Astrocyte (in vitro differentiated cells and primary cell): Measurements from ENCODE around the gene ATIC.

Experiments
- EZH2 ChIP-seq: IDR thresholded peaks from 2 replicates; pipeline ENCODE4 v1.6.1; 2012; ENCODE audit warnings: mild to moderate bottlenecking, low read length, inconsistent platforms; ENCODE audit not compliant: insufficient read depth
- TF ChIP-seq, protein P1 (sequence below): IDR thresholded peaks from 2 replicates; pipeline ENCODE4 v1.5.1; 2011; ENCODE audit warnings: low read depth, mild to moderate bottlenecking, inconsistent platforms, low read length, moderate library complexity; ENCODE audit not compliant: insufficient read depth

DNA sequence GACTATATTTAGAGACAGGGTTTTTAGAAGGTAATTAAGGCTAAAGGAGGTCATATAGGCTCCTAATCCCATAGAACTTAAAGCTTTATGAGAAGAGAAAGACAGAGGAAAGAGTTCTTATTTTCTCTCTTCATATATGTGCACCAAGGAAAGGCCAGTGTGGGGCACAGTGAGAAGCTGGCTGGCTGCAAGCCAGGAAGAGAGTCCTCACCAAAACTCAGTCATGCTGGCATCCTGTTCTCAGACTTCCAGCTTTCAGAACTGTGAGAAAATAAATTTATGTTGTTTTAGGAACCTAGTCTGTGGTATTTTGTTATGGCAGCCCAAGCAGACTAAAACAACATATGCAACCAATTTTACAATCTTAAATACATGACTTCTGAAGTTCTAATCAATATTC lies 31.5 kb upstream of the ATIC start:
- TF ChIP-seq, protein P1, sequence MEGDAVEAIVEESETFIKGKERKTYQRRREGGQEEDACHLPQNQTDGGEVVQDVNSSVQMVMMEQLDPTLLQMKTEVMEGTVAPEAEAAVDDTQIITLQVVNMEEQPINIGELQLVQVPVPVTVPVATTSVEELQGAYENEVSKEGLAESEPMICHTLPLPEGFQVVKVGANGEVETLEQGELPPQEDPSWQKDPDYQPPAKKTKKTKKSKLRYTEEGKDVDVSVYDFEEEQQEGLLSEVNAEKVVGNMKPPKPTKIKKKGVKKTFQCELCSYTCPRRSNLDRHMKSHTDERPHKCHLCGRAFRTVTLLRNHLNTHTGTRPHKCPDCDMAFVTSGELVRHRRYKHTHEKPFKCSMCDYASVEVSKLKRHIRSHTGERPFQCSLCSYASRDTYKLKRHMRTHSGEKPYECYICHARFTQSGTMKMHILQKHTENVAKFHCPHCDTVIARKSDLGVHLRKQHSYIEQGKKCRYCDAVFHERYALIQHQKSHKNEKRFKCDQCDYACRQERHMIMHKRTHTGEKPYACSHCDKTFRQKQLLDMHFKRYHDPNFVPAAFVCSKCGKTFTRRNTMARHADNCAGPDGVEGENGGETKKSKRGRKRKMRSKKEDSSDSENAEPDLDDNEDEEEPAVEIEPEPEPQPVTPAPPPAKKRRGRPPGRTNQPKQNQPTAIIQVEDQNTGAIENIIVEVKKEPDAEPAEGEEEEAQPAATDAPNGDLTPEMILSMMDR: no peak
- TF ChIP-seq EZH2: no peak
